ENCODE data around the gene PON1. TPM values are rescaled to one million over a fixed set of nuclear protein-coding genes. Genes with fewer than 3 reads are reported as not detected.

The PON1 gene
- total and polyA plus RNA-seq, 2 donors (not counting 1 experiment from before 2014, with no cell fraction given), result not detected

GRCh38 chr7:95365151-95365550, 40.8 kb upstream of the PON1 start:
- no peak overlapping the region for H3K4me3 ChIP-seq (ENCODE audit: control extremely low read depth in 1 of 5, extremely low read depth in 1 of 5, insufficient read depth in 1 of 5, low read depth in 2 of 5, low read length in 4 of 5)
- no peak overlapping the region for H2AFZ ChIP-seq (ENCODE audit: insufficient read depth, low read depth, low read length, poor library complexity, severe bottlenecking)
- H3K79me2 ChIP-seq (ENCODE audit: control insufficient read depth, insufficient read depth, low read length), result no peaks in the 10 kb centered on the region
- H3K27ac ChIP-seq (ENCODE audit: low read length in 2 of 2), result no peak overlapping the region
- H3K27me3 ChIP-seq (replicated peaks in 1 of 4; ENCODE audit: control extremely low read depth in 1 of 4, control insufficient read depth in 3 of 4, insufficient read depth in 4 of 4, low read length in 3 of 4), result peaks cover 0 to 3% (median 0%) of the 10 kb centered on the region in 4 experiments
- H4K20me1 ChIP-seq (ENCODE audit: control insufficient read depth, insufficient read depth, low read length, poor library complexity, severe bottlenecking), result no peaks in the 10 kb centered on the region
- H3K9ac ChIP-seq (ENCODE audit: low read length), result no peak overlapping the region
- H3K4me3 Mint-ChIP-seq, result no peak overlapping the region
- no peaks in the 10 kb centered on the region for H3K4me1 Mint-ChIP-seq
- intact Hi-C loops (cut with micrococcal nuclease), result no loop called here
- H3K27ac Mint-ChIP-seq, result no peak overlapping the region
- DNase-seq (no peak), ATAC-seq (ENCODE audit: low read depth) (no peak)
- no peaks in the 10 kb centered on the region for H3K4me1 ChIP-seq (ENCODE audit: control insufficient read depth in 2 of 2, insufficient read depth in 2 of 2, low read length in 2 of 2)
- no peaks in the 10 kb centered on the region for H3K9me3 Mint-ChIP-seq (ENCODE audit: insufficient read depth)
- H3K4me2 ChIP-seq (replicated peaks; ENCODE audit: low read depth, low read length, poor library complexity, severe bottlenecking), result no peak overlapping the region
- TF ChIP-seq EZH2 (IDR thresholded peaks at IDR 0.05; ENCODE audit: borderline replicate concordance, insufficient read depth, low read depth, low read length, poor library complexity, severe bottlenecking) (no peak), CTCF (IDR thresholded peaks at IDR 0.05) (no peak)
- H3K27me3 Mint-ChIP-seq, result peaks cover 24% of the 10 kb centered on the region
- ChIA-PET POLR2A (no interaction called here), CTCF (no interaction called here)
- no peaks in the 10 kb centered on the region for H3K9me3 ChIP-seq (ENCODE audit: control extremely low read depth in 1 of 3, control insufficient read depth in 2 of 3, insufficient read depth in 1 of 3, low read length in 2 of 3)
- H3K36me3 ChIP-seq (replicated peaks in 1 of 2; ENCODE audit: control extremely low read depth in 1 of 2, control insufficient read depth in 1 of 2, extremely low read depth in 1 of 2, insufficient read depth in 2 of 2, low read length in 1 of 2), result no peaks in the 10 kb centered on the region
- WGBS (ENCODE audit: insufficient coverage), result 100% methylated on average over 1 of the region's 1 CpG

GRCh38 chr7:95357623-95358022, 33.3 kb upstream of the PON1 start:
- H3K27ac Mint-ChIP-seq, result no peak overlapping the region
- H3K4me1 Mint-ChIP-seq, result no peaks in the 10 kb centered on the region
- no peaks in the 10 kb centered on the region for H3K9me3 Mint-ChIP-seq (ENCODE audit: insufficient read depth)
- no peak overlapping the region for H3K27ac ChIP-seq (ENCODE audit: low read length in 2 of 2)
- H3K9me3 ChIP-seq (ENCODE audit: control extremely low read depth in 1 of 3, control insufficient read depth in 2 of 3, insufficient read depth in 1 of 3, low read length in 2 of 3), result peaks cover 0 to 5% (median 4%) of the 10 kb centered on the region in 3 donors
- no peak overlapping the region for H3K4me3 ChIP-seq (ENCODE audit: control extremely low read depth in 1 of 5, extremely low read depth in 1 of 5, insufficient read depth in 1 of 5, low read depth in 2 of 5, low read length in 4 of 5)
- H3K27me3 Mint-ChIP-seq, result peaks cover 15% of the 10 kb centered on the region
- no peaks in the 10 kb centered on the region for H3K27me3 ChIP-seq (replicated peaks in 1 of 4; ENCODE audit: control extremely low read depth in 1 of 4, control insufficient read depth in 3 of 4, insufficient read depth in 4 of 4, low read length in 3 of 4)
- POLR2A ChIA-PET, result no interaction called here
- no peaks in the 10 kb centered on the region for H3K36me3 ChIP-seq (replicated peaks in 1 of 2; ENCODE audit: control extremely low read depth in 1 of 2, control insufficient read depth in 1 of 2, extremely low read depth in 1 of 2, insufficient read depth in 2 of 2, low read length in 1 of 2)
- ATAC-seq (ENCODE audit: low read depth), result no peak
- TF ChIP-seq CTCF (IDR thresholded peaks at IDR 0.05) (no peak), EZH2 (IDR thresholded peaks at IDR 0.05; ENCODE audit: borderline replicate concordance, insufficient read depth, low read depth, low read length, poor library complexity, severe bottlenecking) (no peak)
- H4K20me1 ChIP-seq (ENCODE audit: control insufficient read depth, insufficient read depth, low read length, poor library complexity, severe bottlenecking), result no peaks in the 10 kb centered on the region
- no peaks in the 10 kb centered on the region for H3K4me1 ChIP-seq (ENCODE audit: control insufficient read depth in 2 of 2, insufficient read depth in 2 of 2, low read length in 2 of 2)
- no peak for DNase-seq
- no peaks in the 10 kb centered on the region for H3K79me2 ChIP-seq (ENCODE audit: control insufficient read depth, insufficient read depth, low read length)
- no peak overlapping the region for H3K9ac ChIP-seq (ENCODE audit: low read length)
- no peak overlapping the region for H3K4me2 ChIP-seq (replicated peaks; ENCODE audit: low read depth, low read length, poor library complexity, severe bottlenecking)
- WGBS (ENCODE audit: insufficient coverage), result 80% methylated on average over 3 of the region's 3 CpGs
- CTCF ChIA-PET, result no interaction called here
- H3K4me3 Mint-ChIP-seq, result no peak overlapping the region
- no peak overlapping the region for H2AFZ ChIP-seq (ENCODE audit: insufficient read depth, low read depth, low read length, poor library complexity, severe bottlenecking)
- intact Hi-C loops (cut with micrococcal nuclease), result no loop called here
